ENCODE data around the gene STK17B.

The STK17B gene

DNA sequence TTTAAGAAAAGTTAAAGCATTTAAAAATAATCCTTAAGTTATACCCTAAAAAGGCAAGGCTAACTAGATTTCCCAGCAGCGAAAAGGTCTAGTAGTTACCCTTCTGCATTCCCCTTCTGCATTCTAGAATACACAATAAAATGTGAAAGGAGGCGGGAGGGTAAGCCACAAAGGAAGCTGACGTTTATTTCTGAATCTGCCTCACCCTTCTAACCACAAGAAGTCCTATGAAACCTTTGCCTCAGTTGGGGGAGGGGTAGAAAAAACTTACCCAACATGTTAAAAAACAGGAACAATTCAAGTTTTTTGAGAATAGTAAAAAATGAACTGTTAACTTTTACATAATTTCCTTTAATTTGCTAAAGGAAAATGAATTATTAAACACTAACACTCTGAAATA lies 11.3 kb downstream of the STK17B start:
- Histone ChIP-seq H3K36me3 (ENCODE audit: insufficient read depth, low read length) (peaks cover 87% of the 10 kb centered on the region), H3K9ac (ENCODE audit: low read depth, low read length) (peak overlapping the region; percentile 24; the same call in 1 of the 2 replicates), H2AFZ (ENCODE audit: low read depth, low read length) (no peak overlapping the region), H4K20me1 (ENCODE audit: insufficient read depth, low read length) (peaks cover 52% of the 10 kb centered on the region), H3K27ac (ENCODE audit: low read length) (peak overlapping the region; percentile 63), H3K4me2 (ENCODE audit: insufficient read depth, low read length) (peak overlapping the region; percentile 44), H3K9me3 (ENCODE audit: insufficient read depth, low read length, severe bottlenecking) (no peaks in the 10 kb centered on the region), H3K79me2 (ENCODE audit: insufficient read depth, low read length) (peaks cover 100% of the 10 kb centered on the region), H3K4me1 (ENCODE audit: insufficient read depth, low read length) (peaks cover 74% of the 10 kb centered on the region), H3K4me3 (ENCODE audit: low read depth in 1 of 2, low read length in 2 of 2) (no peak overlapping the region; a peak in 1 of 4 replicates), H3K27me3 (ENCODE audit: insufficient read depth, low read length, poor library complexity) (no peaks in the 10 kb centered on the region)
- TF ChIP-seq EZH2 (IDR thresholded peaks at IDR 0.05; ENCODE audit: borderline replicate concordance, low read depth, low read length, severe bottlenecking) (no peak), CTCF (IDR thresholded peaks at IDR 0.05; ENCODE audit: borderline replicate concordance, extremely low read depth, low read length, poor library complexity, severe bottlenecking) (no peak)
- ATAC-seq (ENCODE audit: insufficient read depth, low read depth) (peak; percentile 86), DNase-seq (peak; percentile 79)

- peak overlapping the region; percentile 63 for H3K27ac ChIP-seq (ENCODE audit: low read length)
- no peak for DNase-seq
- no peak for ATAC-seq (ENCODE audit: insufficient read depth, low read depth)
- H3K4me3 ChIP-seq (ENCODE audit: low read depth in 1 of 2, low read length in 2 of 2) = peak overlapping the region in 1 of 2 experiments; percentile 5; a peak in 1 of 4 replicates
- no peak overlapping the region for H2AFZ ChIP-seq (ENCODE audit: low read depth, low read length)
- H3K9me3 ChIP-seq (ENCODE audit: insufficient read depth, low read length, severe bottlenecking) = no peaks in the 10 kb centered on the region
- H3K4me2 ChIP-seq (ENCODE audit: insufficient read depth, low read length) = peak overlapping the region; percentile 44
- peaks cover 87% of the 10 kb centered on the region for H3K36me3 ChIP-seq (ENCODE audit: insufficient read depth, low read length)
- H3K4me1 ChIP-seq (ENCODE audit: insufficient read depth, low read length) = peaks cover 70% of the 10 kb centered on the region
- no peaks in the 10 kb centered on the region for H3K27me3 ChIP-seq (ENCODE audit: insufficient read depth, low read length, poor library complexity)
- H3K79me2 ChIP-seq (ENCODE audit: insufficient read depth, low read length) = peaks cover 100% of the 10 kb centered on the region
- H4K20me1 ChIP-seq (ENCODE audit: insufficient read depth, low read length) = peaks cover 48% of the 10 kb centered on the region
- TF ChIP-seq EZH2 (IDR thresholded peaks at IDR 0.05; ENCODE audit: borderline replicate concordance, low read depth, low read length, severe bottlenecking) = no peak
- no peak for TF ChIP-seq CTCF (IDR thresholded peaks at IDR 0.05; ENCODE audit: borderline replicate concordance, extremely low read depth, low read length, poor library complexity, severe bottlenecking)
- no peak overlapping the region for H3K9ac ChIP-seq (ENCODE audit: low read depth, low read length)
Observed at GRCh38 chr2:196159221-196159892, 12.0 kb downstream of the STK17B start.

DNA sequence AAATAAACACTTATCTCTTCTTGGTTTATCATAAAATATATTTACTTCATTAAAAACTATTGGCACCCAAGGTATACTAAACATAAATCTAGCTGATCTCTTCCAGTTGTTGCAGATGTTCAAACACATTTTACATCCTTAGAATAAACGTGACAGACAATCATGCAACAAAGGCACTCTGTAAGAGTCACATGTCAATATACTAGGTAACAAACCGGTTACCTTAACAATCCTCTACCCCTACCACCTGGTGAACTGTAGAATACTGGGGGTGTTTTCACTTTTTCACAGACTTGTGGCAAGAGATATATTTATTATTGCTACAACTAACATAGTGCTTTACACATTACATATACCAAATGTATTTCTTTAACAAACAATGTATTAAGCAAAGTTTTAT lies 15.8 kb downstream of the STK17B start:
- Histone ChIP-seq H3K9ac (ENCODE audit: low read depth, low read length) (no peak overlapping the region), H3K27ac (ENCODE audit: low read length) (no peak overlapping the region), H3K4me3 (ENCODE audit: low read depth in 1 of 2, low read length in 2 of 2) (no peak overlapping the region), H3K36me3 (ENCODE audit: insufficient read depth, low read length) (peaks cover 94% of the 10 kb centered on the region), H4K20me1 (ENCODE audit: insufficient read depth, low read length) (peaks cover 39% of the 10 kb centered on the region), H2AFZ (ENCODE audit: low read depth, low read length) (no peak overlapping the region), H3K9me3 (ENCODE audit: insufficient read depth, low read length, severe bottlenecking) (no peaks in the 10 kb centered on the region), H3K27me3 (ENCODE audit: insufficient read depth, low read length, poor library complexity) (no peaks in the 10 kb centered on the region), H3K79me2 (ENCODE audit: insufficient read depth, low read length) (peaks cover 100% of the 10 kb centered on the region), H3K4me2 (ENCODE audit: insufficient read depth, low read length) (no peak overlapping the region), H3K4me1 (ENCODE audit: insufficient read depth, low read length) (peaks cover 36% of the 10 kb centered on the region)
- no peak for DNase-seq
- no peak for ATAC-seq (ENCODE audit: insufficient read depth, low read depth)
- TF ChIP-seq CTCF (IDR thresholded peaks at IDR 0.05; ENCODE audit: borderline replicate concordance, extremely low read depth, low read length, poor library complexity, severe bottlenecking) (no peak), EZH2 (IDR thresholded peaks at IDR 0.05; ENCODE audit: borderline replicate concordance, low read depth, low read length, severe bottlenecking) (no peak)
